Activated CD8-positive, alpha-beta memory T cell treated with anti-CD3 and anti-CD28 coated beads for 1 hour (primary cell): ENCODE measurements around the gene MEGF10.
"Not testable (repeated sequence)": the region's sequence is repeated elsewhere in the genome, so short reads cannot be mapped to it uniquely, and the experiment has no call there.

Experiments
- DNase-seq, 2 donors: peaks; one replicate each; pipeline ENCODE4 v3.0.0-alpha.2; 2020; ENCODE audit warnings: low read depth in 1 of 2; ENCODE audit errors: extremely low read depth in 1 of 2

MEGF10 gene

DNA sequence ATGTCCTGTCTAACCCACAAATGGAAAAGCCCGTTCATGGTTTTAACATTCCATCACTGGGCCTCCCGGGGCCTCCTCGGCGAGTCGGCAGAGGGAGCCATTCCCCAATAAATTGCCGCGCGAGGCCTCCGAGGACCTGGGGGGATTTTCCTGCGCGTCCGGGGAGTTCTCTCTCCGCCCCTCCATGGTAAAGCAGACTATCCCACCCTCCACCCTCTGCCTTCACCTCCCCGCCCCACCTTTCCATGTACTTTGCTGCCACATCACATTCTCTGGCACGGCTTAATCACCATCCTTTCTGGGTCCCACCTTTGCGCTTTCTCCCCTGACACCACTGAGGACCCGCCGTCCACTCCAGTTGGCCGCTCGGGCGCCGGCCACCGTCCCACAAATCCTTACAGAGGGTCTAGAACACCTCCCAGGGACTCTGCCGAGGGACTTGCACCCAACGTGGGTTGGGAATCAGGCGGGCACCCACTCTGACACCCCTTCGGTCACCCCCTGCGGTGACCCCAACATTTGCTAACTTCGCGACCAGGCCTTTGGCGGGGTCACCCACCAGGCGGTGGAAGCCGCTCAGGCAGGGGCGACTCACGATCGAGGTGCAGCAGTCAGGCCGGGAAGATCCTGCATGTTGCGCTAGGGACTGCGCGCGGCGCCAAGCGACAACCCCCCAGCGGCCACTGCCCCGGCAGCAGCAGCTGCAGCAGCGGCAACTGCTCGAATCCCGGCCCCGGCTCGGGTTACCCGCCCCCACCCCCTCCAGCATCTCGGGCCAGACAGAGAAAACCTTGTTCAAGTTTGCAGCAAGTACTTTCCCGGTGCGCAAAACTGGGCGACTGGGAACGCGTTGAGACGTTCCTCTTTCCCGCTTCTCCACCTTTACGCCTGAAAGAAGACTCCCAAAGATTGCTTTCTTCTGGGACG is at the start of gene MEGF10:
MEGF10 (plus strand) TSS at position 778 of the 927 bp plus-strand sequence. CDS start 40,513 bp downstream, outside the sequence.
- DNase-seq, result no peak

GRCh38 chr5:127243011-127243410 is 47.6 kb upstream of the MEGF10 start:
- no peak for DNase-seq

GRCh38 chr5:127254729-127255284 is 35.8 kb upstream of the MEGF10 start:
- DNase-seq, result no peak

DNA sequence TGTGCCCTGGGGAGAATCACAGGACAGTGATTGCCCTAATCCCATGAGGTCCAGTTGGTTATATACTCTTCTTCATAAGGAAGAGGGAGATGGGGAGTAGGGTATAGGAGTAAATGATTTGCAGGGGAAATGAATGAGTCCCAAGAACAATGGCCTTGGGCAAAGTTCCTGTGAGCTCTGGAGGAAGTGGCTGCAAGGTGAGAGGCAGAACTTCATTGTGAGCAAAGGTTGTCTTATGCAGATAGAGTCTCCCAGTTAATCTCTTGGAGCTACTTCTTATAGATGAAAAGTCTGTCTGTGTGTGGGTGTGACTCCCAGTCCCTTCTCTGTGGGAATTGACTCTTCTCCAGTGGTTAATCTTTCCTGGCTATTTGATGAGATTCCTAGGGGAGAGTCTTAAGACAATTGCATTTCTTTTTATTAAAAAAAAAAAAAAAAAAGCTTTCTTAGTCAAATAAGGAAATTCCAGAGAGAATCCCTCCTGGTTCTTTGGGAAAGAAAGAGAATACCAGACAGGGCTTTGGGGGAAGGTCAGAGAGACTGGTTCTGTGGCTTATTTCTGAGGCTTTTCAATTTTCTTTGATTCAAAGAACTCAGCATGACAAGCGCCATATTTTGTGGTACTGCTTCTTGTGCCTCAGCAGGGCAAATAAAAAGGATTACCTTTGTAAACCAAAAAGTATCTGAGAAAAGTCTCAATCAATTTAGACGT is 33.6 kb upstream of the MEGF10 start:
- DNase-seq, result no peak

GRCh38 chr5:127260686-127261085 is 29.9 kb upstream of the MEGF10 start:
- DNase-seq, result no peak

DNA sequence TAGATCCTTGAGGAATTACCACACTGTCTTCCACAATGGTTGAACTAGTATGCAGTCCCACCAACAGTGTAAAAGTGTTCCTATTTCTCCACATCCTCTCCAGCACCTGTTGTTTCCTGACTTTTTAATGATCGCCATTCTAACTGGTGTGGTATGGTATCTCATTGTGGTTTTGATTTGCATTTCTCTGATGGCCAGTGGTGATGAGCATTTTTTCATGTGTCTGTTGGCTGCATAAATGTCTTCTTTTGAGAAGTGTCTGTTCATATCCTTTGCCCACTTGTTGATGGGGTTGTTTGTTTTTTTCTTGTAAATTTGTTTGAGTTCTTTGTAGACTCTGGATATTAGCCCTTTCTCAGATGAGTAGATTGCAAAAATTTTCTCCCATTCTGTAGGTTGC is 25.1 kb upstream of the MEGF10 start:
- DNase-seq, result not testable (repeated sequence)

DNA sequence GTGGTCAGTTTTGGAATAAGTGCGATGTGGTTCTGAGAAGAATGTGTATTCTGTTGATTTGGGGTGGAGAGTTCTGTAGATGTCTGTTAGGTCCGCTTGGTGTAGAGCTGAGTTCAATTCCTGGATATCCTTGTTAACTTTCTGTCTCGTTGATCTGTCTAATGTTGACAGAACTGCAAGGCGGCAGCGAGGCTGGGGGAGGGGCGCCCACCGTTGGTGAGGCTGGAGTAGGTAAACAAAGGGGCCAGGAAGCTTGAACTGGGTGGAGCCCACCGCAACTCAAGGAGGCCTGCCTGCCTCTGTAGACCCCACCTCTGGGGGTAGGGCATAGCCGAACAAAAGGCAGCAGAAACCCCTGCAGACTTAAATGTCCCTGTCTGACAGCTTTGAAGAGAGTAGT is 22.3 kb upstream of the MEGF10 start:
- not testable (repeated sequence) for DNase-seq

DNA sequence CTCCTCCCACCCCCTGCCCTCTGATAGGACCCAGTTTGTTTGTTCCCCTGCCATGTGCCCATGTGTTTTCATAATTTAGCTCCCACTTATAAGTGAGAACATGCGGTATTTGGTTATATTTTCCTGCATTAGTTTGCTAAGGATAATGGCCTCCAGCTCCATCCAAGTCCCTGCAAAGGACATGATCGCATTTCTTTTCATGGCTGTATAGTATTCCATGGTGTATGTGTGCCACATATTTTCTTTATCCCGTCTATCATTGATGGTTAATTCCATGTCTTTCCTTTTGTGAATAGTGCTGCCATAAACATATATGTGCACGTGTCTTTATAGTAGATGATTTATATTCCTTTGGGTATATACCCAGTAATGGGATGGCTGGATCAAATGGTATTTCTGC is 19.9 kb upstream of the MEGF10 start:
- DNase-seq, result not testable (repeated sequence)

DNA sequence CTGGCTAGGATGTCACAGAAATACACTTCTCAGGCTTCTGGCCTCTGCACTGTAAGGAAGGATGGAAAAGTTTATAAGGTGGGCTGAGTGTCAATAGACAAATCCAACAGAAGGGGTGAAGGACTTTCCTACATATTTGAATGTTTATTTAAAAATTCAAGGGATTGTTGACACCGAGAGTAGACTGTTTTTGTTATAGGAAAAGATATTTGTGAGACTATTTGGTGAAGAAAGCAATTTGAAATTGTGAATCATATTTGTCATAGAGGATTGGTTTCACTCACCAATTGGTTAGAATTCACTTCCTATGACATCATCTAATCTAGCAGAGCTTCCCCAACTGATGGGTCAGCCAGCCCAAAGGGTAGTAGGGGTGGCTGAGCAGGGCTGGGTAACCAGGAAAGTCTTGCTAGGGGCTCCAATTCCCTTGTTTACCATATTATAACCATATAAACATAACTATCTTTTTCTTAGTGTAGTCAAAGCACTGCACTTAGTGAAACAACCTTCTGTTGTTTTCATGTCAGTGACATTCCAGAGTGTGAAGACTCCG is 14.9 kb upstream of the MEGF10 start:
- no peak for DNase-seq

- no peak for DNase-seq
These were observed 9.9 kb upstream of the MEGF10 start for GRCh38 chr5:127280491-127281220.

- no peak for DNase-seq
These were observed 9.0 kb upstream of the MEGF10 start for GRCh38 chr5:127281609-127282008.

GRCh38 chr5:127288676-127289075 is 1.9 kb upstream of the MEGF10 start:
- no peak for DNase-seq

- no peak for DNase-seq
These were observed 524 bp downstream of the MEGF10 start for GRCh38 chr5:127290946-127291693.

- DNase-seq, result no peak
These were observed 1.6 kb downstream of the MEGF10 start for GRCh38 chr5:127292030-127292735.

- no peak for DNase-seq
These were observed 2.8 kb downstream of the MEGF10 start for GRCh38 chr5:127293373-127293772.

DNA sequence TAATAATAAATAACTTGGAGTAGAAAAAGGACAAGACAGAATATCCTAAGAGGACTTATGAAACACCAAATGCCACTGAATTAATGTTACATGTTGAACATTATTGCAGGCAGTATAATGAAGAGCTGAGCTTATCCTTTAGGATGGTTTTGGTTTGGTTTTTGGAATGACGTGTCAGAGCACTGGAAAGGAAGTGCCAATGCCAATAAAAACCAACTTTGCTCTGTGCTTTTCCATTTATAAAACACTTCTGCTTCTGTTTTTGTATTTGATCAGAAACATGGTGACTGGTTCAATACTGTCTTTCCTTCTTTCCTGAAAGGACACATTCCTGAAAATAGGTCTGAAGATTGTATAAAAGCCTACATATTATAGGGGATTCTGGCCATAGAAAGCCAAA is 4.2 kb downstream of the MEGF10 start:
- no peak for DNase-seq

- DNase-seq, result no peak
These were observed 4.9 kb downstream of the MEGF10 start for GRCh38 chr5:127295454-127295853.

GRCh38 chr5:127296321-127296720 is 5.7 kb downstream of the MEGF10 start:
- DNase-seq, result no peak

GRCh38 chr5:127296894-127297293 is 6.3 kb downstream of the MEGF10 start:
- DNase-seq, result not testable (repeated sequence)
